ENCODE data around the gene G6PC1.
"Not testable (repeated sequence)": the region's sequence is repeated elsewhere in the genome, so short reads cannot be mapped to it uniquely, and the experiment has no call there.

The G6PC1 gene

DNA sequence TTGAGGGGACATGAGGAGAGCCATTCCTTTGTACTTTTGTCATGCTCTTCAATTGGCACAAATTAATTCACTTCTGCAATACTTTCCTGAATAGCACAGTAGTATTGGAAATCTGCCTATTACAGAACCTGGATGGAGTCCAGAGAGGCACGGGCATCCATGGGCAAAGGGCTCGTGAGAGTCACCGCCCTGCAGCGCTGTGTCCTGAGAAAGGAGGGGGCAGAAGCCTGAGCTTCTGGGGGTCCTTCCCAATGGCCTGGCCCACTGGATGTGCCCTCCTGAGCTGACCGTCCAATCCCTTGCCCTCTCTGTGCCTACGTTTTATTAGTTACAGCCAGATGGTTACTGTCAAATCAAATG lies 3.5 kb downstream of the G6PC1 start:
- no peak for DNase-seq

GRCh38 chr17:42906772-42907446 lies 6.3 kb downstream of the G6PC1 start:
- DNase-seq, result no peak

GRCh38 chr17:42908872-42909700 lies 8.5 kb downstream of the G6PC1 start:
- DNase-seq, result no peak

GRCh38 chr17:42913522-42913921 lies 12.9 kb downstream of the G6PC1 start:
- DNase-seq, result no peak

- DNase-seq, result no peak
Observed at GRCh38 chr17:42913981-42914617, 13.5 kb downstream of the G6PC1 start.

- not testable (repeated sequence) for DNase-seq
Observed at GRCh38 chr17:42915288-42915687, 14.7 kb downstream of the G6PC1 start.

DNA sequence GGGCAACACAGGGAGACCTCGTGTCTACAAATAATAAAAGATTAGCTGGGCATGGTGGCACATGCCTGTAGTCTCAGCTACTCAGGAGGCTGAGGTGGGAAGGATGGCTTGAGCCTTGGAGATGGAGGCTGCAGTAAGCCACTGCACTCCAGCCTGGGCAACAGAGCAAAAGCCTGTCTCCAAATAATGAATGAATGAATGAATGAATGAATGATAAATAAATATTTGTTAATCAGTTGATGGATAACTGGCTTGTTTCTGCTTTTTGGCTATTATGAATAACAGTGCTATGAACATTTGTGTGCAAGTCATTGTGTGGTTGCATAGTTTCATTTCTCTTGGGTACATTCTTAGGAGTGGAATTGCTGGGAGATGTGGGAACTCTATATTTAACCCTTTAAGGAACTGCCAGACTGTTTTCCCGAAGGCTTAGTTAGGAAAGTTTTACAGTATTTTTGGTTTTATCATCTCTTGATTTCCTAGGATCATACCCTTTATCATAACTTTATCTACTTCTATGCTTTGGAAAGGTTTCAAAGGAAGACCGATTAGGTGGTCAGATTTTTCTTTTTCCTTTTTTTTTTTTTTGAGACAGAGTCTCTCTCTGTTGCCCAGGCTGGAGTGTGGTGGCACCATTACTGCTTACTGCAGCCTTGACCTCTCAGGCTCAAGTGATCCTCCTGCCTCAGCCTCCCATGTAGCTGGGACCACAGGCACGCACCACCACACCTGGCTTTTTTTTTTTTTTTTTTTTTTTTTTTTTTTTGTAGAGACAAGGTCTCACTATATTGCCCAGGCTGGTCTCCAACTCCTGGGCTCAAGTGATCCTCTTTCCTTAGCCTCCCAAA lies 16.0 kb downstream of the G6PC1 start:
- not testable (repeated sequence) for DNase-seq

- DNase-seq, result no peak
Observed at GRCh38 chr17:42917236-42917603, 16.6 kb downstream of the G6PC1 start.

- no peak for DNase-seq
Observed at GRCh38 chr17:42918902-42919521, 18.4 kb downstream of the G6PC1 start.

DNA sequence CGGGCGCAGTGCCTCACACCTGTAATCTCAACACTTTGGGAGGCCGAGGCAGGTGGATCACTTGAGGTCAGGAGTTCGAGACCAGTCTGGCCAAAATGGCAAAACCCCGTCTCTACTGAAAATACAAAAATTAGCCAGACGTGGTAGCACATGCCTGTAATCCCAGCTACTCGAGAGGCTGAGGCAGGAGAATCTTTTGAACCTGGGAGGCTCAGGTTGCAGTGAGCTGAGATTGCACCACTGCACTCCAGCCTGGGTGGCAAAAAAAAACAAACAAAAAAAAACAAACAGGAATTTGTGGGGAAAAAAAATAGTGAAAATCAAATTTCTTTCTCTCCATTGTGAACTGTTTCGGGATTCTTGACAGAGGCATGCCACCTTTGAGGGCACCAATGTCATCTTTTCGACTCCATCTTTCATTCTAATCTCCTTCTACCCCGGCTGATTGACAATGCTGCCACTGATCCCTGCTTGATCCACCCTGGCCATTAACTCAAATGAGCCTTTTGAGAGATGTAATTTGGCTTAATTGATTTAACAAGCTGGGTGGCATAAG lies 19.0 kb downstream of the G6PC1 start:
- not testable (repeated sequence) for DNase-seq

DNA sequence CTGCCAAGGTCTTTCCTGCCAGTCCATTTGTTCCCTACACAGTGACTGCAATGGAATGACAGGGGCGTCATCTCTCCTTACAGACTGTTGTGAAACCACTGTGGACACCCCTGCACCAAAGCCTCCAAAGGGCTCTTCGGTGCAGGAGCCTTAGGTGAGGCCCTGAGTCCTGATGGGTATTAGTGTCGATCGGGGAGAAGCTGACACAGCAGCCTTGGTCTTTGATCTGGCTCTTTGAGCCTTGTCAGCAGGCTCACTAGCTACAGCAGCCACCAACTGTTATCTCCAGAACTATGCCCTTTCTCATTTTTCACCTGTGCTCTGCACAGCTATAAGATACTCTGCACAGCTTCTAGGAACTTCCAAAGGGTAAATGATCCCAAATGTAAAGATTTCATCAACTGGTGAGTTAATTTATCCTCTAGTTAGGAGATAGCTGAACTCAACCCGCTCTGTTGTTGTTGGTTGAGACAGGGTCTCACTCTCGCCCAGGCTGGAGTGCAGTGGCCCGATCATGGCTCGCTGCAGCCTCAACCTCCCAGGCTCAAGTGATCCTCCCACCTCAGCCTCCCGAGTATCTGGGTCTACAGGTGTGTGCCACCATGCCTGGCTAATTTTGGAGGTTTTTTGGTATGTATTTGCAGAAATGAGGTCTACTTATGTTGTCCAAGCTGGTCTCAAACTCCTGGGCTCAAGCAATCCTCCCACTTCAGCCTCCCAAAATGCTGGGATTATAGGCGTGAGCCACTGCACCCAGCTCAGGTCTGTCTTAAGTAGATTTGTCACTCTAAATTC lies 19.7 kb downstream of the G6PC1 start:
- DNase-seq, result no peak

GRCh38 chr17:42920922-42921321 lies 20.3 kb downstream of the G6PC1 start:
- no peak for DNase-seq

- no peak for DNase-seq
Observed at GRCh38 chr17:42922294-42922693, 21.7 kb downstream of the G6PC1 start.

GRCh38 chr17:42923472-42923871 lies 22.9 kb downstream of the G6PC1 start:
- DNase-seq, result not testable (repeated sequence)

GRCh38 chr17:42924891-42925290 lies 24.3 kb downstream of the G6PC1 start:
- DNase-seq, result no peak

- DNase-seq, result no peak
Observed at GRCh38 chr17:42928714-42929496, 28.3 kb downstream of the G6PC1 start.

DNA sequence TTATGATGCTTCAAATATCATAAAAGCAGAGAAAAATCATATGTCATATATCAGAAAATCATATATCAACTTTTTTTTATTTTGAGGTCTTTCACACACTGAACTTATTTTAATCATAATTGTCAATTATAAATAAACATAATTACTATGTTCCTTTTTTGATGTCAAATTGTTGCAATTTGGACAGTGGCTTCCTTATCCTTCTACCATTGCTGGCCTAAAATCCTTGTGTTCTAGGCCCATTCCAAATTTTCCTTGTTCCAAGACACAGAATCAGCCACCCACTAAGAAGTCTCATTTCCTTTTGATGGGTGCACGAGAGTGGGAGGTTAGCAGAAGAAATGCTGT lies 28.9 kb downstream of the G6PC1 start:
- DNase-seq, result no peak

GRCh38 chr17:42937712-42938596 lies 37.4 kb downstream of the G6PC1 start:
- no peak for DNase-seq

DNA sequence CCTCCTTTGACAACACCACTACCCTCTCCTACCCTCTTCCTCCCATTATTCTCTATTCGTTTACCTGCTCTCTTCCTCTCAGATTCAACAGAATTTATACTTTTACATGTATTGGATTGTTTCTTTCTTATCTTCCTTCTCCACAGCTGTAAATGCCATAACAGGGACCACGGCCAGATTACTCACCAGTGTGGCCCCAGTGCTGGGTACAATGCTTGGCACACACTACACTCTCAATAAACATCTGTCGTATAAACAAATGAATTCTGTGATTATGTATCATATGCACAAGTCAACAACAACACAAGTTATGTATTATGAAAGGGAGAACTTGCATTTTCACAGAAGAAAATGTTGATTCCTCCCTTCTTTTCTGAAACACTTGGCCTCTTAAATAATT lies 43.6 kb downstream of the G6PC1 start:
- DNase-seq, result no peak

DNA sequence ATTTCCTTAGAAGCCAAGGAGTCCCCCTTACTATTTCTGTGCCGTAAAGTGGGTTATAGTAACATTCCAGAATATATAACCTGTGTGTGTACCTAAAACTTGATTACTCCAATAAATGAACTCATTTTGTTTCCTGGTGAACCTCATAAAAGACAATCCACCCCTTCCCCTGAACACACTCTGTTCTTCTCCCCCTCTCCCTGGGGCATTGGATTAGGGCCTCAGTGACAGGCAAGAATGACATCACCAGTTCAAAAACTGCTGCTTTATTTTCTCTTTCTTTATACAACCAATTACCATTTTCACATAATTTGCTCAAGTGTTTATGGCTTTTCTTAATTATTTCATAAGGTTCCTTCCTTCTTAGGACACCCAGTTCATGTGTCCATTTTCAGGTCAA lies 46.2 kb downstream of the G6PC1 start:
- no peak for DNase-seq

Data from activated T-cell treated with anti-CD3 and anti-CD28 coated beads for 4 hours (primary cell).